Activated T-helper 1 cell treated with anti-CD3 and anti-CD28 coated beads, Interleukin-12 subunit alpha, Interleukin-12 subunit beta, Interleukin-2, Interleukin-4 antibody, amounts not matched to agents 30 ng/mL and 10 ng/mL and 1 ng/mL, durations not matched to agents 14 hours and 24 hours and 36 hours (primary cell): Measurements from ENCODE around the gene ZNF506. TPM values are rescaled to one million over a fixed set of nuclear protein-coding genes. Genes with fewer than 3 reads are reported as not detected.
"Not testable (repeated sequence)": the region's sequence is repeated elsewhere in the genome, so short reads cannot be mapped to it uniquely, and the experiment has no call there.

ENCODE experiments used
- DNase-seq: peaks from one replicate; pipeline ENCODE4 v3.0.0; 2021; ENCODE audit warnings: low spot score
- H3K27ac Mint-ChIP-seq: one replicate; pipeline ENCODE4 v1.8.0; 2021; ENCODE audit warnings: mild to moderate bottlenecking, mixed read lengths
- H3K27me3 Mint-ChIP-seq: one replicate; pipeline ENCODE4 v1.8.0; 2022; ENCODE audit warnings: mild to moderate bottlenecking, moderate library complexity, mixed read lengths; ENCODE audit not compliant: insufficient read depth
- H3K36me3 Mint-ChIP-seq: one replicate; pipeline ENCODE4 v1.8.0; 2021; ENCODE audit warnings: low read depth, mixed read lengths
- H3K4me1 Mint-ChIP-seq: one replicate; pipeline ENCODE4 v1.8.0; 2021; ENCODE audit warnings: low read depth, mixed read lengths
- H3K4me3 Mint-ChIP-seq: one replicate; pipeline ENCODE4 v1.8.0; 2021; ENCODE audit warnings: mild to moderate bottlenecking, moderate library complexity, mixed read lengths
- H3K9me3 Mint-ChIP-seq: one replicate; pipeline ENCODE4 v1.8.0; 2021; ENCODE audit warnings: mixed read lengths
- intact Hi-C: fragments of 100-400 bp; cut with micrococcal nuclease; formaldehyde crosslinking; loops from one replicate; pipeline ENCODE4 v1.15.1; 2024
- total RNA-seq: library from RNA; stranded (reverse); gene quantifications from 2 replicates; pipeline ENCODE4 v1.2.3, GENCODE V29; 2022

ZNF506 gene
- total RNA-seq, 1 donor from 2014 or later = 15.7 TPM

GRCh38 chr19:19747357-19748220, 74.0 kb downstream of the ZNF506 start:
- intact Hi-C loops = no loop called here
- Mint-ChIP-seq H3K4me1 (no peaks in the 10 kb centered on the region), H3K4me3 (no peak overlapping the region), H3K9me3 (peaks cover 6% of the 10 kb centered on the region), H3K27ac (no peak overlapping the region), H3K36me3 (no peaks in the 10 kb centered on the region), H3K27me3 (no peaks in the 10 kb centered on the region)
- no peak for DNase-seq

DNA sequence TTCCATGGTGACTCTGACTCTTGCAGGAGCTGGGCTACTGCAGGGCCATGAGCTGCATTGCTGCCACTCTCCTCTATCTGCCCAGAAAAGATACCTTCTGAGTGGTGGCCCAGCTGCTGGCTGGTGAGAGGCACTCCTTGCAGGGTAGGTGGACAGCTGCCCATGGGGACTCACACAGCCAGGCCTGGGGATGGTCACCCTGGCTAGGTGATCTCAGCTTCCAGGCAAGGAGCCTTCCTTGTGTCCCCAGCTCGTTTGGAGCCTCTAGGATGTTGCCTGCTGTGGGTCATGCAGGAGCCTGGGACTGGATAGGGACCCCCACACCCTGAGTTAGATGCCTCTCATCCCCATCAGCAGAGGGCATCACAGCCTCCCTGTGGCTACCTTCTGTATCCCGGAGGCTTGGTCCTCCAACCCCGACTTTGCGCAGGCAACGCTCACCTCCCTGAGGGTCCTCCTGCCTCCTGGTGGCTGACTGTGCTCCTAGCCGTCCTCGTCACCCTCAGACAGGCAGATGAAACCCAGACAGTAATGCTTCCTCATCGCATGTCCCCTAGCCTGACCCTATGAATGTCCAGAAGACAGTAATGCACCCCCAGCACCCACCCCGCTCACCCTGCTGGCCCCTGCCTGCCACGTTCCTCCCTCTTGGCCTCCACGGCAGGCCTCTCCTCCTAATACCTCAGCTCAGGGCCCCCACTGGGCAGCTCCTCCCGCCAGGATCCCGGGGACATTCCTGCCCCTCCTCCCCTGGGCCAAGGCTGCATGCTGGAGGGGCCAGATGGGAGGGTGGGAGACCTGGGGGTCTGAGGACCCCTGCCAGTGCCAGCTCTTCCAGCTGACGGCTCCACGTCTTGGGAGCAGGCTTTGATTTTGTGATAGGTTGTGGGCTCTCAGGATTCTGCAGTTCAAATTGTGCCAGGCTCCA, 75.0 kb downstream of the ZNF506 start:
- intact Hi-C loops = no loop called here
- Mint-ChIP-seq H3K9me3 (peaks cover 2% of the 10 kb centered on the region), H3K27me3 (no peaks in the 10 kb centered on the region), H3K27ac (no peak overlapping the region), H3K4me3 (no peak overlapping the region), H3K36me3 (no peaks in the 10 kb centered on the region), H3K4me1 (no peaks in the 10 kb centered on the region)
- DNase-seq = no peak

GRCh38 chr19:19745496-19746285, 75.9 kb downstream of the ZNF506 start:
- Mint-ChIP-seq H3K9me3 (no peaks in the 10 kb centered on the region), H3K36me3 (no peaks in the 10 kb centered on the region), H3K27ac (no peak overlapping the region), H3K4me1 (no peaks in the 10 kb centered on the region), H3K4me3 (no peak overlapping the region), H3K27me3 (no peaks in the 10 kb centered on the region)
- intact Hi-C loops = no loop called here
- no peak for DNase-seq

- no peak for DNase-seq
- Mint-ChIP-seq H3K4me1 (no peaks in the 10 kb centered on the region), H3K27ac (no peak overlapping the region), H3K36me3 (no peaks in the 10 kb centered on the region), H3K4me3 (no peak overlapping the region), H3K9me3 (peaks cover 6% of the 10 kb centered on the region), H3K27me3 (no peaks in the 10 kb centered on the region)
- intact Hi-C loops = no loop called here
Measured at GRCh38 chr19:19744641-19745040, 76.9 kb downstream of the ZNF506 start.

DNA sequence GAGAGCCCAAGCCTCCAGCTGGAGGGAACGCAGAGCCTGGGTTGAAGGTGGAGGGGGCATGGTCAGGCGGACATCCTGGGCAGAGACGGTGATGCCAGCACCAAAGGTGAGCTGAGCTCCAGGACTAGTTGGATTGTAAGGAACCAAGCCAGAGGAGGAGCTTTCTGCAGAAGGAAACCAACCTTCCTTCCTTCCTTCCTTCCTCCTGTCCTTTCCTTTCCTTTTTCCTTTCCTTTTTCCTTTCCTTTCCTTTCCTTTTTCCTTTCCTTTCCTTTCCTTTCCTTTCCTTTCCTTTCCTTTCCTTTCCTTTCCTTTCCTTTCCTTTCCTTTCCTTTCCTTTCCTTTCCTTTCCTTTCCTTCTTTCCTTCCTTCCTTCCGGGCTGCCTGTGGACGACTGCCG, 77.6 kb downstream of the ZNF506 start:
- H3K4me1 Mint-ChIP-seq, H3K27ac Mint-ChIP-seq, H3K4me3 Mint-ChIP-seq, DNase-seq, H3K9me3 Mint-ChIP-seq, intact Hi-C loops, H3K27me3 Mint-ChIP-seq, H3K36me3 Mint-ChIP-seq: not testable (repeated sequence)

- H3K27ac Mint-ChIP-seq = no peak overlapping the region
- DNase-seq = no peak
- H3K9me3 Mint-ChIP-seq = peaks cover 7% of the 10 kb centered on the region
- H3K27me3 Mint-ChIP-seq = no peaks in the 10 kb centered on the region
- no peaks in the 10 kb centered on the region for H3K4me1 Mint-ChIP-seq
- H3K4me3 Mint-ChIP-seq = no peak overlapping the region
- intact Hi-C loops = no loop called here
- no peaks in the 10 kb centered on the region for H3K36me3 Mint-ChIP-seq
Measured at GRCh38 chr19:19743176-19743575, 78.4 kb downstream of the ZNF506 start.

DNA sequence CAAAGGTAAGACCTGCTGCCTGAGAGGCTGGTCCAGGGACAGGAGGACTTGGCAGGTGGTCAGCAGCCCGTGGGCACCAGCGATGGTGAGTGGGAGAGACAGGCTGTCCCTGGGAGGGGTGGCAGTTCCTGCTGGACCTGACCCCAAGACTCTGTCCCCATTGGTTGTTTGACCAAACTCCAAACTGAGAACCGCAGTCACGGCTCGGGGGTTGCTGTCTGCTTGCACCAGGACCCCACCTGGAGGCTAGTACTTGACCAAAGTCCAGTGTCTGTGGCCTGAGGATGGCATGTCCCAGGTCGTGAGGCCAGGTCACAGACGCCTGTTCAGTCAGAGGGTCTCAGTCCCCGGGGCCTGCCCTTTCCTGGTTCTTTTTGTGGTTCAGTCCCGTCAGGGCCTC, 78.8 kb downstream of the ZNF506 start:
- no peaks in the 10 kb centered on the region for H3K27me3 Mint-ChIP-seq
- H3K27ac Mint-ChIP-seq = no peak overlapping the region
- H3K4me3 Mint-ChIP-seq = no peak overlapping the region
- H3K36me3 Mint-ChIP-seq = no peaks in the 10 kb centered on the region
- intact Hi-C loops = no loop called here
- no peaks in the 10 kb centered on the region for H3K4me1 Mint-ChIP-seq
- DNase-seq = no peak
- H3K9me3 Mint-ChIP-seq = peaks cover 7% of the 10 kb centered on the region

Other genes with a start within 250 kb of the ZNF506 start
- 28.0 and 29.6 TPM in 2 replicates for gene PBX4, start 203.1 kb downstream of the ZNF506 start, total RNA-seq
- 25.8 and 27.4 TPM in 2 replicates for gene LPAR2, start 193.5 kb downstream of the ZNF506 start, total RNA-seq
- gene GMIP, start 178.1 kb downstream of the ZNF506 start, total RNA-seq = 67.8 and 71.6 TPM in 2 replicates
- 101 and 104 TPM in 2 replicates for gene ATP13A1, start 158.1 kb downstream of the ZNF506 start, total RNA-seq
- 48.2 and 54.9 TPM in 2 replicates for gene ZNF101, start 152.9 kb downstream of the ZNF506 start, total RNA-seq
- 4.3 and 5.1 TPM in 2 replicates for gene ZNF14, start 88.6 kb downstream of the ZNF506 start, total RNA-seq
- 7.8 and 11.1 TPM in 2 replicates for gene ZNF253, start 44.1 kb upstream of the ZNF506 start, total RNA-seq
- gene ZNF93, start 79.2 kb upstream of the ZNF506 start, total RNA-seq = 6.8 and 7.2 TPM in 2 replicates
- gene ZNF682, start 217.8 kb upstream of the ZNF506 start, total RNA-seq = 6.1 and 6.2 TPM in 2 replicates